Measurements from ENCODE around the gene KCNIP3.

DNA sequence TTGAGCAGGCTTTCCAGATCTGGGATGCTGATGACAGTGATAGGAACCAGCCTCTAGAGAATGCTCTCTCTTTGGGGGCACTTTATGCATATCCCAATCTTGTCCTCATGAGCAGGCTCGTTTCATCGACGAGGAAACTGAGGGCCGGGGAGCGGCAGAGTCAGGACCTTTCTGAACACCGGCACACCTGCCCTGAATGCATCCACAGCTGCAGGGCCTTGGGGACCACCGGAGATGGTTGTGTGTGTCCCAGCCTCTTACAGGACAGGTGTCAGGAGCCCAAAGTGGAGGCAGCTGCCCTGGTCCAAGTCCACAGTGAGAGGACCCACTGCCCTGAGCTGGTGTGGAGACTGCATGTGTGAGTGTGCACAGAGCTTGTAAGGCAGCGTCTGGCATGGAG is 57.8 kb downstream of the KCNIP3 start:
- no peak for TF ChIP-seq RFX5 (IDR thresholded peaks at IDR 0.05; ENCODE audit: low read length)
- TF ChIP-seq, protein P1, sequence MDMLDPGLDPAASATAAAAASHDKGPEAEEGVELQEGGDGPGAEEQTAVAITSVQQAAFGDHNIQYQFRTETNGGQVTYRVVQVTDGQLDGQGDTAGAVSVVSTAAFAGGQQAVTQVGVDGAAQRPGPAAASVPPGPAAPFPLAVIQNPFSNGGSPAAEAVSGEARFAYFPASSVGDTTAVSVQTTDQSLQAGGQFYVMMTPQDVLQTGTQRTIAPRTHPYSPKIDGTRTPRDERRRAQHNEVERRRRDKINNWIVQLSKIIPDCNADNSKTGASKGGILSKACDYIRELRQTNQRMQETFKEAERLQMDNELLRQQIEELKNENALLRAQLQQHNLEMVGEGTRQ (IDR thresholded peaks at IDR 0.05; ENCODE audit: borderline replicate concordance, low read depth, low read length) = no peak
- TF ChIP-seq, protein P2, sequence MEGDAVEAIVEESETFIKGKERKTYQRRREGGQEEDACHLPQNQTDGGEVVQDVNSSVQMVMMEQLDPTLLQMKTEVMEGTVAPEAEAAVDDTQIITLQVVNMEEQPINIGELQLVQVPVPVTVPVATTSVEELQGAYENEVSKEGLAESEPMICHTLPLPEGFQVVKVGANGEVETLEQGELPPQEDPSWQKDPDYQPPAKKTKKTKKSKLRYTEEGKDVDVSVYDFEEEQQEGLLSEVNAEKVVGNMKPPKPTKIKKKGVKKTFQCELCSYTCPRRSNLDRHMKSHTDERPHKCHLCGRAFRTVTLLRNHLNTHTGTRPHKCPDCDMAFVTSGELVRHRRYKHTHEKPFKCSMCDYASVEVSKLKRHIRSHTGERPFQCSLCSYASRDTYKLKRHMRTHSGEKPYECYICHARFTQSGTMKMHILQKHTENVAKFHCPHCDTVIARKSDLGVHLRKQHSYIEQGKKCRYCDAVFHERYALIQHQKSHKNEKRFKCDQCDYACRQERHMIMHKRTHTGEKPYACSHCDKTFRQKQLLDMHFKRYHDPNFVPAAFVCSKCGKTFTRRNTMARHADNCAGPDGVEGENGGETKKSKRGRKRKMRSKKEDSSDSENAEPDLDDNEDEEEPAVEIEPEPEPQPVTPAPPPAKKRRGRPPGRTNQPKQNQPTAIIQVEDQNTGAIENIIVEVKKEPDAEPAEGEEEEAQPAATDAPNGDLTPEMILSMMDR (IDR thresholded peaks at IDR 0.05) = no peak
- TF ChIP-seq POLR2AphosphoS5 (IDR thresholded peaks at IDR 0.05; ENCODE audit: low read depth, low read length) = no peak
- TF ChIP-seq RAD21 (IDR thresholded peaks at IDR 0.05; ENCODE audit: low read length) = no peak
- no peak for TF ChIP-seq SMC3 (IDR thresholded peaks at IDR 0.05; ENCODE audit: low read depth, low read length)
- no peak for TF ChIP-seq NFIC (IDR thresholded peaks at IDR 0.05; ENCODE audit: borderline replicate concordance)
- TF ChIP-seq EP300 (IDR thresholded peaks at IDR 0.05; ENCODE audit: borderline replicate concordance in 1 of 2, low read depth in 1 of 2, low read length in 1 of 2) = no peak
